ENCODE results near the gene NFYC. TPM values are rescaled to one million over a fixed set of nuclear protein-coding genes. Genes with fewer than 3 reads are reported as not detected.

Gene NFYC
- total RNA-seq, 1 donor from 2014 or later, result 49.7 TPM

- no peak for TF ChIP-seq CTCF (IDR thresholded peaks at IDR 0.05; ENCODE audit: unreplicated experiment)
- DNase-seq (ENCODE audit: low spot score), result no peak
- Mint-ChIP-seq H3K9me3 (ENCODE audit: unreplicated experiment) (no peaks in the 10 kb centered on the region), H3K27me3 (ENCODE audit: unreplicated experiment) (peaks cover 9% of the 10 kb centered on the region), H3K4me1 (ENCODE audit: unreplicated experiment) (peaks cover 4% of the 10 kb centered on the region), H3K4me3 (ENCODE audit: unreplicated experiment) (no peak overlapping the region), H3K27ac (ENCODE audit: unreplicated experiment) (no peak overlapping the region), H3K36me3 (ENCODE audit: low read depth, unreplicated experiment) (no peaks in the 10 kb centered on the region)
These were observed 111.2 kb downstream of the NFYC start for GRCh38 chr1:40802742-40803113.

GRCh38 chr1:40803447-40803846, 111.9 kb downstream of the NFYC start:
- no peak for DNase-seq (ENCODE audit: low spot score)
- H3K9me3 Mint-ChIP-seq (ENCODE audit: unreplicated experiment), result no peaks in the 10 kb centered on the region
- H3K27ac Mint-ChIP-seq (ENCODE audit: unreplicated experiment), result no peak overlapping the region
- H3K4me3 Mint-ChIP-seq (ENCODE audit: unreplicated experiment), result no peak overlapping the region
- peaks cover 4% of the 10 kb centered on the region for H3K4me1 Mint-ChIP-seq (ENCODE audit: unreplicated experiment)
- peaks cover 11% of the 10 kb centered on the region for H3K27me3 Mint-ChIP-seq (ENCODE audit: unreplicated experiment)
- H3K36me3 Mint-ChIP-seq (ENCODE audit: low read depth, unreplicated experiment), result no peaks in the 10 kb centered on the region
- no peak for TF ChIP-seq CTCF (IDR thresholded peaks at IDR 0.05; ENCODE audit: unreplicated experiment)

- peaks cover 9% of the 10 kb centered on the region for H3K4me1 Mint-ChIP-seq (ENCODE audit: unreplicated experiment)
- no peaks in the 10 kb centered on the region for H3K36me3 Mint-ChIP-seq (ENCODE audit: low read depth, unreplicated experiment)
- H3K27ac Mint-ChIP-seq (ENCODE audit: unreplicated experiment), result no peak overlapping the region
- peaks cover 14% of the 10 kb centered on the region for H3K27me3 Mint-ChIP-seq (ENCODE audit: unreplicated experiment)
- H3K9me3 Mint-ChIP-seq (ENCODE audit: unreplicated experiment), result no peaks in the 10 kb centered on the region
- DNase-seq (ENCODE audit: low spot score), result no peak
- no peak for TF ChIP-seq CTCF (IDR thresholded peaks at IDR 0.05; ENCODE audit: unreplicated experiment)
- no peak overlapping the region for H3K4me3 Mint-ChIP-seq (ENCODE audit: unreplicated experiment)
These were observed 112.4 kb downstream of the NFYC start for GRCh38 chr1:40803902-40804301.

- Mint-ChIP-seq H3K4me1 (ENCODE audit: unreplicated experiment) (peaks cover 19% of the 10 kb centered on the region), H3K4me3 (ENCODE audit: unreplicated experiment) (no peak overlapping the region), H3K27me3 (ENCODE audit: unreplicated experiment) (peaks cover 17% of the 10 kb centered on the region), H3K9me3 (ENCODE audit: unreplicated experiment) (no peaks in the 10 kb centered on the region), H3K27ac (ENCODE audit: unreplicated experiment) (peak overlapping the region; percentile 30), H3K36me3 (ENCODE audit: low read depth, unreplicated experiment) (peaks cover 3% of the 10 kb centered on the region)
- TF ChIP-seq CTCF (IDR thresholded peaks at IDR 0.05; ENCODE audit: unreplicated experiment), result no peak
- DNase-seq (ENCODE audit: low spot score), result no peak
These were observed 114.7 kb downstream of the NFYC start for GRCh38 chr1:40806240-40806639.

- Mint-ChIP-seq H3K9me3 (ENCODE audit: unreplicated experiment) (no peaks in the 10 kb centered on the region), H3K36me3 (ENCODE audit: low read depth, unreplicated experiment) (peaks cover 3% of the 10 kb centered on the region), H3K4me1 (ENCODE audit: unreplicated experiment) (peaks cover 15% of the 10 kb centered on the region), H3K27me3 (ENCODE audit: unreplicated experiment) (peaks cover 16% of the 10 kb centered on the region), H3K27ac (ENCODE audit: unreplicated experiment) (peak overlapping the region; percentile 30), H3K4me3 (ENCODE audit: unreplicated experiment) (no peak overlapping the region)
- no peak for DNase-seq (ENCODE audit: low spot score)
- no peak for TF ChIP-seq CTCF (IDR thresholded peaks at IDR 0.05; ENCODE audit: unreplicated experiment)
These were observed 115.5 kb downstream of the NFYC start for GRCh38 chr1:40806731-40807695.

Measured in endothelial cell (in vitro differentiated cells).